Choroid plexus epithelial cell (primary cell): ENCODE results near the gene CDK2.
"Not testable (repeated sequence)": the region's sequence is repeated elsewhere in the genome, so short reads cannot be mapped to it uniquely, and the experiment has no call there.

ENCODE experiments used
- DNase-seq: peaks from one replicate; pipeline ENCODE4 v3.0.0-alpha.2; 2010; ENCODE audit warnings: low read depth
- H3K4me3 ChIP-seq: 2 replicates; pipeline ENCODE4 v1.5.1; 2011; ENCODE audit warnings: low read depth, mild to moderate bottlenecking, control low read depth, low read length, moderate library complexity
- TF ChIP-seq, protein P1 (sequence below): conservative IDR thresholded peaks from 2 replicates; pipeline ENCODE4 v1.5.1; 2011; ENCODE audit warnings: low read depth, mild to moderate bottlenecking, control low read depth, inconsistent platforms, low read length, moderate library complexity

Gene CDK2

DNA sequence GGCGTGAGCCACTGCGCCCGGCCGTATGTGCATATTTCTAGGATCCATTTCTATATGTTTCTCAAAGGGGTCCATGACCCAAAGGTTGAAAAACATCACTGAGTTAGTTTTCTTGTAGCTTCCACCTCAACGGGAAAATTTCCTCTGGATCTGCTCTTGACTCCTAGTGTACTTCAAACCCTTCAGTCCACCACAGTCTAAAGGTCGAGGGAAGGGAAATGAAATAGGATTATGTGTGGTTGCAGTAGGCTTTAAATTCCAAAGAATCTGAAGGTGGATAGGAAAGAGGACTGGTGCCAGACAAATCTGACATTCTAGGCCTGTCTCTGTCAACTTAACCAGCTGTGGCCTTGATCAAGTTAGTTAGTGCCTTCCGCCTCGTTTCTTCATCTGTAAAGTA, 28.7 kb downstream of the CDK2 start:
- no peak overlapping the region for H3K4me3 ChIP-seq
- TF ChIP-seq, protein P1, sequence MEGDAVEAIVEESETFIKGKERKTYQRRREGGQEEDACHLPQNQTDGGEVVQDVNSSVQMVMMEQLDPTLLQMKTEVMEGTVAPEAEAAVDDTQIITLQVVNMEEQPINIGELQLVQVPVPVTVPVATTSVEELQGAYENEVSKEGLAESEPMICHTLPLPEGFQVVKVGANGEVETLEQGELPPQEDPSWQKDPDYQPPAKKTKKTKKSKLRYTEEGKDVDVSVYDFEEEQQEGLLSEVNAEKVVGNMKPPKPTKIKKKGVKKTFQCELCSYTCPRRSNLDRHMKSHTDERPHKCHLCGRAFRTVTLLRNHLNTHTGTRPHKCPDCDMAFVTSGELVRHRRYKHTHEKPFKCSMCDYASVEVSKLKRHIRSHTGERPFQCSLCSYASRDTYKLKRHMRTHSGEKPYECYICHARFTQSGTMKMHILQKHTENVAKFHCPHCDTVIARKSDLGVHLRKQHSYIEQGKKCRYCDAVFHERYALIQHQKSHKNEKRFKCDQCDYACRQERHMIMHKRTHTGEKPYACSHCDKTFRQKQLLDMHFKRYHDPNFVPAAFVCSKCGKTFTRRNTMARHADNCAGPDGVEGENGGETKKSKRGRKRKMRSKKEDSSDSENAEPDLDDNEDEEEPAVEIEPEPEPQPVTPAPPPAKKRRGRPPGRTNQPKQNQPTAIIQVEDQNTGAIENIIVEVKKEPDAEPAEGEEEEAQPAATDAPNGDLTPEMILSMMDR, result no peak
- DNase-seq, result no peak

DNA sequence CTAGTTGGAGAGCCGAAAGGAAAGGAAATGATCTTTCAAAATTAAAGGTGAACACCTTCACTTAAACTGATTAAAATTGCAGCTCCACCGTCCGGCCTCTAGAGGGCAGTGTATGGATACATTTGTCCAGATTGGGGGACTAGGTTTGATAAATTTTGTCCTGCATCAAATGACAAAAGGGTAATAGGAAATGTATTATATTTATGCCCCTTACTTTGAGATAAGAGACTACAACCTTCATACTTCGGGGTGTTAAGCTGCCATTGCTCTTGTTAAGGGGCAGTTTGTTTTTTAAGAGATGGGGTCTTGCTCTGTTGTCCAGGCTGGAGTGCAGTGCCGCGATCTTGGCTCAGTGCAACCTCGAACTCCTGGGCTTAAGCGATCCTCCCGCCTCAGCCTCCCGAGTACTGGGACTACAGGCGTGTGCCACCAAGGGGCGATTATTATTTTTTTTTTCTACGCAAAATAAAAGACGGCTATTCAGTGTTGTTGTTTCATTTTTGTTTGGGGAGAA, 29.6 kb downstream of the CDK2 start:
- TF ChIP-seq, protein P1, result peak; percentile 85
- peak; percentile 82 for DNase-seq
- peak overlapping the region; percentile 72 for H3K4me3 ChIP-seq

- H3K4me3 ChIP-seq, result peak within 1 kb of the TSS; percentile 72
- TF ChIP-seq, protein P1, result peak; percentile 9
- peak; percentile 99 for DNase-seq
Measured at GRCh38 chr12:55996715-55997534, 30.3 kb downstream of the CDK2 start, which contains the start of gene SUOX. Gene SUOX (plus strand): TSS chr12:55997276. CDS start chr12:56002222, 4,946 bp downstream.

GRCh38 chr12:55997535-55997859, 30.9 kb downstream of the CDK2 start:
- DNase-seq, result no peak
- TF ChIP-seq, protein P1, result no peak
- H3K4me3 ChIP-seq, result peak overlapping the region; percentile 72

DNA sequence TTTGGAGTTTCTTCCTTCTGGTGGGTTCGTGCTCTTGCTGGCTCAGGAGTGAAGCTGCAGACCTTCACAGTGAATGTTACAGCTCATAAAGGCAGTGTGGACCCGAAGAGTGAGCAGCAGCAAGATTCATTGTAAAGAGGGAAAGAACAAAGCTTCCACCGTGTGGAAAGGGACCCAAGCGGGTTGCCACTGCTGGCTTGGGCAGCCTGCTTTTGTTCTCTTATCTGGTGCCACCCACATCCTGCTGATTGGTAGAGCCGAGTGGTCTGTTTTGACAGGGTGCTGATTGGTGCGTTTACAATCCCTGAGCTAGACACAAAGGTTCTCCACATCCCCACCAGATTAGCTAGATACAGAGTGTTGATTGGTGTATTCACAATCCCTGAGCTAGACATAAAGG, 32.9 kb downstream of the CDK2 start:
- not testable (repeated sequence) for DNase-seq, H3K4me3 ChIP-seq

- not testable (repeated sequence) for H3K4me3 ChIP-seq, DNase-seq
Measured at GRCh38 chr12:55999999-56000540, 33.4 kb downstream of the CDK2 start.

DNA sequence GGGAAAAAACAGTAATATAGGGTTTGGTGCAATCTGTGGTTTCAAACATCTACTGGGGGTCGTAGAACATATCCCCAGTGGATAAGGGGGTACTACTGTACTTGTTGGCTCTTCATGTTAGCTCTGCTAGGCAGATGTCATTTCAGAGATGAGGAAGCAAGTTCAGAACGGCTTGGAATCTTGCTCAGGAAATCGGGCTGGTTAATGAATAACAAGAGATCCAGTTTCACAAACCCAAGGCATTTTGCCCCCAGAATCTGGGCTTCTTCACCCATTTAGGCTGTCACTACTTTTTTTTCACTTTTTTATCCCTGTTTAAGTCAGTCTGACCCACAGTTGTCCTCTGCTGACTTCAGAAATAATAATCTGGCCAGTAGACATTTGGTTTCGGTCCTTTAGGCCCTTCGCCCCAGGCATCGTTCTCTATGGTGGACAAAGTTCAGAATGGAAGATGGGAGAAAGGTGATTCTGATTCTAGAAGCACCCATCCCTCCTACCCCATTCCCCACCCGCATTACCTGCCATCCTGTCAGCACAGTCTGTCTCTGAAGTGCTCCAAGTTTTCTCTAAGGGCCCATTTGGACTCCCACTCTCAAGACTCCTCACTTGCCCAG, 35.0 kb downstream of the CDK2 start:
- TF ChIP-seq, protein P1, result no peak
- no peak overlapping the region for H3K4me3 ChIP-seq
- DNase-seq, result no peak

DNA sequence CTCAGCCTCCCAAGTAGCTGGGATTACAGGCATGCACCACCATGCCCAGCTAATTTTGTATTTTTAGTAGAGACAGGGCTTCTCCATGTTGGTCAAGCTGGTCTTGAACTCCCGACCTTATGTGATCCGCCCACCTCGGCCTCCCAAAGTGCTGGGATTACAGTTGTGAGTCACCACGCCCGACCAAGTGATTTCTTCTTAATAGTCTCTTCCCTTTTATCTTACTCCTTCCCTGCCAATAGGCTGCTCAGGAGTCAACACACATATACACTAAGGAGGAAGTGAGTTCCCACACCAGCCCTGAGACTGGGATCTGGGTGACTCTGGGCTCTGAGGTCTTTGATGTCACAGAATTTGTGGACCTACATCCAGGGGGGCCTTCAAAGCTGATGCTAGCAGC, 36.7 kb downstream of the CDK2 start:
- not testable (repeated sequence) for DNase-seq, H3K4me3 ChIP-seq
